Activated B cell treated with CpG ODN at 0.5 μM for 24 hours (primary cell): Measurements from ENCODE around the gene MBTD1. TPM values are rescaled to one million over a fixed set of nuclear protein-coding genes. Genes with fewer than 3 reads are reported as not detected.

Source experiments
- ATAC-seq: fragments of 200-7000 bp; cut with Tn5 transposase; one replicate; pipeline ENCODE4 v1.10.0; 2021; ENCODE audit warnings: low read depth, mild to moderate bottlenecking, moderate library complexity
- CTCF ChIA-PET: fragments of 350-600 bp; sonication (Branson Sonifier 250); formaldehyde crosslinking; loops from one replicate; lab custom pipeline; 2021; ENCODE audit warnings: antibody characterized with exemption; lab: Charles Lee
- POLR2A ChIA-PET: fragments of 350-600 bp; sonication (Branson Sonifier 250); formaldehyde crosslinking; loops from one replicate; lab custom pipeline; 2021; ENCODE audit warnings: antibody characterized with exemption; lab: Charles Lee
- DNase-seq: peaks from one replicate; pipeline ENCODE4 v3.0.0; 2022
- H3K27ac Mint-ChIP-seq: one replicate; pipeline ENCODE4 v1.8.0; 2020; ENCODE audit warnings: mixed read lengths
- H3K27me3 Mint-ChIP-seq: one replicate; pipeline ENCODE4 v1.8.0; 2021; ENCODE audit warnings: mixed read lengths
- H3K36me3 Mint-ChIP-seq: one replicate; pipeline ENCODE4 v1.8.0; 2021; ENCODE audit warnings: low read depth, mixed read lengths
- H3K4me1 Mint-ChIP-seq: one replicate; pipeline ENCODE4 v1.8.0; 2021; ENCODE audit warnings: mixed read lengths
- H3K4me3 Mint-ChIP-seq: one replicate; pipeline ENCODE4 v1.8.0; 2020; ENCODE audit warnings: mild to moderate bottlenecking, mixed read lengths
- H3K9me3 Mint-ChIP-seq: one replicate; pipeline ENCODE4 v1.8.0; 2020; ENCODE audit warnings: mixed read lengths
- CTCF ChIP-seq: fragments of 200-600 bp; IDR thresholded peaks from one replicate; pipeline ENCODE4 v1.8.0; 2022; ENCODE audit warnings: antibody characterized with exemption, mild to moderate bottlenecking
- intact Hi-C: fragments of 100-400 bp; cut with micrococcal nuclease; formaldehyde crosslinking; loops from one replicate; pipeline ENCODE4 v1.15.1; 2024
- total RNA-seq: library from RNA; stranded (reverse); gene quantifications from 2 replicates; pipeline ENCODE4 v1.2.3, GENCODE V29; 2022

The MBTD1 gene
- total RNA-seq, 1 donor from 2014 or later, result 23.6 TPM

- H3K9me3 Mint-ChIP-seq, result no peaks in the 10 kb centered on the region
- peaks cover 24% of the 10 kb centered on the region for H3K4me1 Mint-ChIP-seq
- peak overlapping the region; percentile 90 for H3K27ac Mint-ChIP-seq
- ATAC-seq, result no peak
- H3K27me3 Mint-ChIP-seq, result no peaks in the 10 kb centered on the region
- H3K4me3 Mint-ChIP-seq, result peak overlapping the region; percentile 86
- ChIA-PET CTCF (interaction anchor here (1.3 to 2.2 kb wide), 2 partner anchors 12 to 166 kb away, joined by 5 to 11 read pairs; partner anchors contain the start of gene NME1), POLR2A (interaction anchor here (0.8 to 4.2 kb wide), 4 partner anchors 11 to 298 kb away, joined by 3 to 51 read pairs (median 14); partner anchors contain the start of genes NME1, SPAG9 and TOB1)
- H3K36me3 Mint-ChIP-seq, result peaks cover 62% of the 10 kb centered on the region
- DNase-seq, result no peak
- no peak for TF ChIP-seq CTCF
- intact Hi-C loops, result loop anchor here (5.0 kb wide), 3 partner anchors 163 to 458 kb away; partner anchors contain the start of genes ANKRD40 and TOB1
Measured at GRCh38 chr17:51164911-51165679, 94.8 kb downstream of the MBTD1 start.

GRCh38 chr17:51161541-51161940, 98.3 kb downstream of the MBTD1 start:
- H3K4me3 Mint-ChIP-seq, result no peak overlapping the region
- intact Hi-C loops, result no loop called here
- ATAC-seq, result no peak

GRCh38 chr17:51159604-51160003, 100.2 kb downstream of the MBTD1 start:
- ATAC-seq, result no peak
- POLR2A ChIA-PET, result no interaction called here
- Mint-ChIP-seq H3K4me3 (no peak overlapping the region), H3K4me1 (peaks cover 7% of the 10 kb centered on the region), H3K27me3 (no peaks in the 10 kb centered on the region), H3K27ac (no peak overlapping the region), H3K9me3 (no peaks in the 10 kb centered on the region), H3K36me3 (peaks cover 73% of the 10 kb centered on the region)
- TF ChIP-seq CTCF, result no peak
- no peak for DNase-seq
- intact Hi-C loops, result no loop called here
- CTCF ChIA-PET, result no interaction called here

More at GRCh38 chr17:51161541-51161940, 98.3 kb downstream of the MBTD1 start:
- TF ChIP-seq CTCF, result no peak
- DNase-seq, result no peak
- Mint-ChIP-seq H3K36me3 (peaks cover 70% of the 10 kb centered on the region), H3K9me3 (no peaks in the 10 kb centered on the region), H3K4me1 (peaks cover 10% of the 10 kb centered on the region), H3K27me3 (no peaks in the 10 kb centered on the region), H3K27ac (no peak overlapping the region)
- CTCF ChIA-PET, result no interaction called here
- POLR2A ChIA-PET, result interaction anchor here (0.7 to 1.2 kb wide), 2 partner anchors 8 to 30 kb away, joined by 3 to 5 read pairs; partner anchors contain the start of gene NME1

GRCh38 chr17:51155416-51155815, 104.4 kb downstream of the MBTD1 start:
- Mint-ChIP-seq H3K36me3 (peaks cover 43% of the 10 kb centered on the region), H3K4me3 (no peak overlapping the region), H3K27ac (no peak overlapping the region), H3K4me1 (peaks cover 7% of the 10 kb centered on the region), H3K27me3 (no peaks in the 10 kb centered on the region), H3K9me3 (no peaks in the 10 kb centered on the region)
- ATAC-seq, result no peak
- TF ChIP-seq CTCF, result no peak
- intact Hi-C loops, result no loop called here
- CTCF ChIA-PET, result no interaction called here
- no peak for DNase-seq
- POLR2A ChIA-PET, result interaction anchor here (0.6 to 3.9 kb wide), 2 partner anchors 9 to 428 kb away, joined by 5 to 51 read pairs; partner anchors contain the start of gene NME2

- TF ChIP-seq CTCF, result no peak
- CTCF ChIA-PET, result interaction anchor here (1.3 to 5.7 kb wide), 2 partner anchors 100 to 152 kb away, joined by 4 to 86 read pairs; no protein-coding TSS in a partner anchor
- no peak for ATAC-seq
- intact Hi-C loops, result no loop called here
- H3K4me1 Mint-ChIP-seq, result peaks cover 7% of the 10 kb centered on the region
- no peaks in the 10 kb centered on the region for H3K9me3 Mint-ChIP-seq
- H3K27ac Mint-ChIP-seq, result no peak overlapping the region
- peaks cover 34% of the 10 kb centered on the region for H3K36me3 Mint-ChIP-seq
- no peak for DNase-seq
- no peak overlapping the region for H3K4me3 Mint-ChIP-seq
- H3K27me3 Mint-ChIP-seq, result no peaks in the 10 kb centered on the region
- POLR2A ChIA-PET, result interaction anchor here (1.3 to 3.9 kb wide), 2 partner anchors 11 to 287 kb away, joined by 23 to 51 read pairs; partner anchors contain the start of genes NME2 and TOB1
Measured at GRCh38 chr17:51154176-51154575, 105.7 kb downstream of the MBTD1 start.
